HepG2 (cell line): Measurements from ENCODE around the gene SP1. TPM values are rescaled to one million over a fixed set of nuclear protein-coding genes. Genes with fewer than 3 reads are reported as not detected.

ENCODE experiments used
- AKNA ChIP-seq: sonication (generic); formaldehyde crosslinking; IDR thresholded peaks from 2 replicates; pipeline ENCODE4 v1.4.0; 2020; ENCODE audit warnings: missing genetic modification reagents, borderline replicate concordance
- HOXA3 ChIP-seq: sonication (generic); formaldehyde crosslinking; IDR thresholded peaks from 2 replicates; pipeline ENCODE4 v1.5.0; 2020; ENCODE audit warnings: missing genetic modification reagents
- IKZF4 ChIP-seq: sonication (generic); formaldehyde crosslinking; IDR thresholded peaks from 2 replicates; pipeline ENCODE4 v1.5.1; 2020; ENCODE audit warnings: borderline replicate concordance, mild to moderate bottlenecking, low read depth, missing genetic modification reagents; ENCODE audit errors: not compliant biosample characterization
- SKIL ChIP-seq: sonication (generic); formaldehyde crosslinking; IDR thresholded peaks from 2 replicates; pipeline ENCODE4 v1.8.0; 2022; ENCODE audit warnings: missing genetic modification reagents, mild to moderate bottlenecking, moderate library complexity, borderline replicate concordance
- ZBTB21 ChIP-seq: sonication (generic); formaldehyde crosslinking; IDR thresholded peaks from 2 replicates; pipeline ENCODE4 v1.4.0; 2020; ENCODE audit warnings: missing genetic modification reagents
- polyA plus RNA-seq, 8 experiments: library from polyadenylated mRNA; depleted of rRNA in 3 of 8; stranded (reverse) in 7 of 8; unstranded in 1 of 8; fragments of >200 nt; fragmentation: Illumina TruSeq in 4 of 8; extraction: Trizol in 4 of 8; gene quantifications; 2 replicates each; pipeline versions ENCODE4 v1.2.1 to v1.2.3, GENCODE V29; 2011 to 2016; ENCODE audit warnings: low read depth in 4 of 8, missing spikeins in 1 of 8, mixed read lengths in 1 of 8; ENCODE audit not compliant: insufficient read depth in 1 of 8
- total RNA-seq, 5 experiments: library from RNA; depleted of rRNA; stranded (reverse); fragments of >200 nt; fragmentation: Illumina TruSeq; extraction: Trizol; gene quantifications; 2 replicates each; pipeline ENCODE4 v1.2.3, GENCODE V29; 2016; ENCODE audit warnings: low read depth in 1 of 5

The SP1 gene
- total and polyA plus RNA-seq, 2 of the 13 experiments (the other 11 are each of a cell fraction or from before 2014, with no cell fraction given), result 26.5 to 27.5 TPM

GRCh38 chr12:53380794-53381730 lies 1.1 kb downstream of the SP1 start (continued):
- TF ChIP-seq AKNA, result no peak
- no peak for TF ChIP-seq IKZF4 (CRISPR knock-in tag)
- TF ChIP-seq ZBTB21 (CRISPR knock-in tag), result no peak
- no peak for TF ChIP-seq SKIL
- TF ChIP-seq HOXA3, result no peak
- TF ChIP-seq, all 625 proteins: peak for 4
